M059J (cell line): Measurements from ENCODE around the gene LRRC38. TPM values are rescaled to one million over a fixed set of nuclear protein-coding genes. Genes with fewer than 3 reads are reported as not detected.
"Not testable (repeated sequence)": the region's sequence is repeated elsewhere in the genome, so short reads cannot be mapped to it uniquely, and the experiment has no call there.

Source experiments
- DNase-seq: peaks from one replicate; pipeline ENCODE4 v3.0.0-alpha.2; 2012; ENCODE audit warnings: low read depth
- total RNA-seq: library from RNA; depleted of rRNA; stranded (reverse); fragments of >200 nt; shearing (Covaris generic); gene quantifications from 2 replicates; pipeline ENCODE4 v1.2.3, GENCODE V29; 2014; rRNA removed

Gene LRRC38
- total RNA-seq, 1 experiment from 2014 or later: 0.15 TPM

GRCh38 chr1:13465515-13465914 is 48.3 kb downstream of the LRRC38 start:
- no peak for DNase-seq

GRCh38 chr1:13462682-13463081 is 51.1 kb downstream of the LRRC38 start:
- no peak for DNase-seq

GRCh38 chr1:13461977-13462376 is 51.8 kb downstream of the LRRC38 start:
- DNase-seq: no peak

GRCh38 chr1:13456904-13457532 is 56.8 kb downstream of the LRRC38 start:
- no peak for DNase-seq

GRCh38 chr1:13451399-13451965 is 62.3 kb downstream of the LRRC38 start:
- peak; percentile 25 for DNase-seq

GRCh38 chr1:13450204-13450603 is 63.6 kb downstream of the LRRC38 start:
- peak; percentile 21 for DNase-seq

- DNase-seq: no peak
Observed at GRCh38 chr1:13443335-13443979, 70.3 kb downstream of the LRRC38 start.

- not testable (repeated sequence) for DNase-seq
Observed at GRCh38 chr1:13439104-13439783, 74.6 kb downstream of the LRRC38 start.

DNA sequence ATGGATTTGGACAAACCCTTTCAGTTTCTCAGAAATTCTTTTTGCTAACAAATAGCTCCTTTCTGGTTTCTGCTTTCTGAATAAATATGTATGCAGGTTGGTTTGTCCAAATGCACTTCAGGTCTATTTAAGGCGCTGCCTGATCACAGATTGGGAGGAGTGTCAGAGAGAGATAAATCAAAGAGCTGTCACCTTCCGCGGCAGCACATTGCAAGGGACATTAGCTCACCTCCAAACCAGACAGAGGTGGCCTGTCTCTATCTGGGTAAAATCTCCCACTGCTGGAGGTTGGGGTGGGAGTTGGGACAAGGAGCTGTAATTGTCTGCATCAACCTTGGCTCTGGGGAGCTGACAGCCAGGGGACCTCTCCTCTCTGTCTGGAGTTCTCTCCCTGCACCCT is 78.3 kb downstream of the LRRC38 start:
- DNase-seq: no peak

DNA sequence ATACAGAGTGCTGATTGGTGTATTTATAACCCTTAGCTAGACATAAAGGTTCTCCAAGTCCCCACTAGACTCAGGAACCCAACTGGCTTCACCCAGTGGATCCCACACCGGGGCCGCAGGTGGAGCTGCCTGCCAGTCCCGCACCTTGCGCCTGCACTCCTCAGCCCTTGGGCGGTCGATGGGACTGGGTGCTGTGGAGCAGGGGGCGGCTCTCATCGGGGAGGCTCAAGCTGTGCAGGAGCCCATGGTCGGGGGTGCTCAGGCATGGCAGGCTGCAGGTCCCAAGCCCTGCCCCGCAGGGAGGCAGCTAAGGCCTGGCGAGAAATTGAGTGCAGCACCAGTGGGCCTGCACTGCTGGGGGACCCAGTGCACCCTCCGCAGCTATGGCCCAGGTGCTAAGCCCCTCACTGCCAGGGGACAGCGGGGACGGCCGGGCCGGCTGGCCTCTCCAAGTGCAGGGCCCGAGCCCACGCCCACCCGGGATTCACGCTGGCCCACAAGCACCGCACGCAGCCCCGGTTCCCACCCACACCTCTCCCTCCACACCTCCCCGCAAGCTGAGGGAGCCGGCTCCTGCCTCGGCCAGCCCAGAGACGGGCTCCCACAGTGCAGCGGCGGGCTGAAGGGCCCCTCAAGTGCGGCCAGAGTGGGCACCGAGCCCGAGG is 80.0 kb downstream of the LRRC38 start:
- DNase-seq: not testable (repeated sequence)

GRCh38 chr1:13432251-13432650 is 81.6 kb downstream of the LRRC38 start:
- DNase-seq: no peak

GRCh38 chr1:13430495-13430894 is 83.3 kb downstream of the LRRC38 start:
- no peak for DNase-seq

Other genes starting within 250 kb of the LRRC38 start
- gene PRAMEF8, start 228.9 kb downstream of the LRRC38 start, total RNA-seq: not detected in 2 replicates
- gene PRAMEF33, start 210.5 kb downstream of the LRRC38 start, total RNA-seq: not detected in 2 replicates
- not detected in 2 replicates for gene PRAMEF15, start 198.4 kb downstream of the LRRC38 start, total RNA-seq
- not detected in 2 replicates for gene PRAMEF14, start 166.9 kb downstream of the LRRC38 start, total RNA-seq
- gene PRAMEF19, start 142.1 kb downstream of the LRRC38 start, total RNA-seq: not detected in 2 replicates
- not detected in 2 replicates for gene PRAMEF17, start 124.4 kb downstream of the LRRC38 start, total RNA-seq
- not detected in 2 replicates for gene PRAMEF20, start 103.6 kb downstream of the LRRC38 start, total RNA-seq
- 2.0 and 4.1 TPM in 2 replicates for gene PDPN, start 69.8 kb upstream of the LRRC38 start, total RNA-seq
- 9.2 and 11.3 TPM in 2 replicates for gene PRDM2, start 186.2 kb upstream of the LRRC38 start, total RNA-seq